HEK293 (cell line): ENCODE results near the gene RPL35.

Experiments
- KLF16 ChIP-seq: fragments of 450-650 bp; formaldehyde crosslinking; IDR thresholded peaks from 2 replicates; pipeline ENCODE4 v1.5.1; 2017; ENCODE audit warnings: missing biosample characterization, missing genetic modification characterization
- ZBTB1 ChIP-seq: fragments of 450-650 bp; formaldehyde crosslinking; IDR thresholded peaks from 2 replicates; pipeline ENCODE4 v1.5.1; 2016; ENCODE audit warnings: missing biosample characterization, missing genetic modification characterization
- ZNF114 ChIP-seq: fragments of 450-650 bp; formaldehyde crosslinking; IDR thresholded peaks from 2 replicates; pipeline ENCODE4 v1.5.0; 2017; ENCODE audit warnings: missing biosample characterization, missing genetic modification characterization
- ZNF423 ChIP-seq: fragments of 450-650 bp; formaldehyde crosslinking; IDR thresholded peaks from 2 replicates; pipeline ENCODE4 v1.5.1; 2016; ENCODE audit warnings: missing biosample characterization, missing genetic modification characterization
- ZNF677 ChIP-seq: fragments of 450-650 bp; IDR thresholded peaks from 2 replicates; pipeline ENCODE4 v1.5.0; 2018; ENCODE audit warnings: missing biosample characterization, mild to moderate bottlenecking, missing genetic modification characterization, moderate library complexity
- TF ChIP-seq, protein P1 (sequence below): fragments of 450-650 bp; formaldehyde crosslinking; IDR thresholded peaks from 2 replicates; pipeline ENCODE4 v1.5.1; 2016; ENCODE audit warnings: missing biosample characterization, missing genetic modification characterization
- TF ChIP-seq, protein P2 (sequence below): fragments of 450-650 bp; formaldehyde crosslinking; IDR thresholded peaks from 2 replicates; pipeline ENCODE4 v1.5.1; 2016; ENCODE audit warnings: missing biosample characterization, missing genetic modification characterization
- TF ChIP-seq, protein P3 (sequence below): fragments of 450-650 bp; IDR thresholded peaks from 2 replicates; pipeline ENCODE4 v1.5.1; 2018; ENCODE audit warnings: missing biosample characterization, mild to moderate bottlenecking, missing genetic modification characterization
- TF ChIP-seq, protein P4 (sequence below): fragments of 450-650 bp; formaldehyde crosslinking; IDR thresholded peaks from 2 replicates; pipeline ENCODE4; 2016; ENCODE audit warnings: missing biosample characterization, missing genetic modification characterization
- TF ChIP-seq, protein P5 (sequence below): fragments of 450-650 bp; formaldehyde crosslinking; IDR thresholded peaks from 2 replicates; pipeline ENCODE4 v1.5.1; 2017; ENCODE audit warnings: missing biosample characterization, missing genetic modification characterization
- TF ChIP-seq, protein P6 (sequence below): fragments of 450-650 bp; formaldehyde crosslinking; IDR thresholded peaks from 2 replicates; pipeline ENCODE4 v1.5.1; 2016; ENCODE audit warnings: missing biosample characterization, missing genetic modification characterization

DNA sequence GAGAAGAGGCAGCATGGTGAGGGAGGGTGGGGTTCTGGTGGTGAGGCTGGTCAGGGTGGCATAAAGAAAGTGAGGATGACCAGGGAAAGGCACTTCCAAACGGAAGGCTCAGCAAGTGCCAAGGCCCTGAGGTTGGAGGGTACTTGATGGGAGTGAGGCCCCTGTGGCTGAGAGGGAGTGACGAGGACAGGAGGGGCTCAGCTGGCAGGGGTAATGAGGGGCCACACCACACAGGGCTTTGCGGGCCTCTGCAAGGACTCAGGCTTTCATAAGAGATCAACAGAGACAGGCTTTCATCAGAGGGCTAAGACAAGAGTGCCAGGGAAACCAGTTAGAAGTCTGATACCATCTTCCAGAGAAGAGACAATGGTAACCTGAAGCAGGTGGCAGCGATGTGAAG lies 23.8 kb upstream of the RPL35 start:
- TF ChIP-seq, protein P1, sequence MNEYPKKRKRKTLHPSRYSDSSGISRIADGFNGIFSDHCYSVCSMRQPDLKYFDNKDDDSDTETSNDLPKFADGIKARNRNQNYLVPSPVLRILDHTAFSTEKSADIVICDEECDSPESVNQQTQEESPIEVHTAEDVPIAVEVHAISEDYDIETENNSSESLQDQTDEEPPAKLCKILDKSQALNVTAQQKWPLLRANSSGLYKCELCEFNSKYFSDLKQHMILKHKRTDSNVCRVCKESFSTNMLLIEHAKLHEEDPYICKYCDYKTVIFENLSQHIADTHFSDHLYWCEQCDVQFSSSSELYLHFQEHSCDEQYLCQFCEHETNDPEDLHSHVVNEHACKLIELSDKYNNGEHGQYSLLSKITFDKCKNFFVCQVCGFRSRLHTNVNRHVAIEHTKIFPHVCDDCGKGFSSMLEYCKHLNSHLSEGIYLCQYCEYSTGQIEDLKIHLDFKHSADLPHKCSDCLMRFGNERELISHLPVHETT (tag by site-specific recombination), result no peak
- TF ChIP-seq, protein P2, sequence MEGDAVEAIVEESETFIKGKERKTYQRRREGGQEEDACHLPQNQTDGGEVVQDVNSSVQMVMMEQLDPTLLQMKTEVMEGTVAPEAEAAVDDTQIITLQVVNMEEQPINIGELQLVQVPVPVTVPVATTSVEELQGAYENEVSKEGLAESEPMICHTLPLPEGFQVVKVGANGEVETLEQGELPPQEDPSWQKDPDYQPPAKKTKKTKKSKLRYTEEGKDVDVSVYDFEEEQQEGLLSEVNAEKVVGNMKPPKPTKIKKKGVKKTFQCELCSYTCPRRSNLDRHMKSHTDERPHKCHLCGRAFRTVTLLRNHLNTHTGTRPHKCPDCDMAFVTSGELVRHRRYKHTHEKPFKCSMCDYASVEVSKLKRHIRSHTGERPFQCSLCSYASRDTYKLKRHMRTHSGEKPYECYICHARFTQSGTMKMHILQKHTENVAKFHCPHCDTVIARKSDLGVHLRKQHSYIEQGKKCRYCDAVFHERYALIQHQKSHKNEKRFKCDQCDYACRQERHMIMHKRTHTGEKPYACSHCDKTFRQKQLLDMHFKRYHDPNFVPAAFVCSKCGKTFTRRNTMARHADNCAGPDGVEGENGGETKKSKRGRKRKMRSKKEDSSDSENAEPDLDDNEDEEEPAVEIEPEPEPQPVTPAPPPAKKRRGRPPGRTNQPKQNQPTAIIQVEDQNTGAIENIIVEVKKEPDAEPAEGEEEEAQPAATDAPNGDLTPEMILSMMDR (tag by site-specific recombination), result no peak
- no peak for TF ChIP-seq ZNF114 (tag by site-specific recombination)
- no peak for TF ChIP-seq ZNF423 (tag by site-specific recombination)
- TF ChIP-seq, protein P3, sequence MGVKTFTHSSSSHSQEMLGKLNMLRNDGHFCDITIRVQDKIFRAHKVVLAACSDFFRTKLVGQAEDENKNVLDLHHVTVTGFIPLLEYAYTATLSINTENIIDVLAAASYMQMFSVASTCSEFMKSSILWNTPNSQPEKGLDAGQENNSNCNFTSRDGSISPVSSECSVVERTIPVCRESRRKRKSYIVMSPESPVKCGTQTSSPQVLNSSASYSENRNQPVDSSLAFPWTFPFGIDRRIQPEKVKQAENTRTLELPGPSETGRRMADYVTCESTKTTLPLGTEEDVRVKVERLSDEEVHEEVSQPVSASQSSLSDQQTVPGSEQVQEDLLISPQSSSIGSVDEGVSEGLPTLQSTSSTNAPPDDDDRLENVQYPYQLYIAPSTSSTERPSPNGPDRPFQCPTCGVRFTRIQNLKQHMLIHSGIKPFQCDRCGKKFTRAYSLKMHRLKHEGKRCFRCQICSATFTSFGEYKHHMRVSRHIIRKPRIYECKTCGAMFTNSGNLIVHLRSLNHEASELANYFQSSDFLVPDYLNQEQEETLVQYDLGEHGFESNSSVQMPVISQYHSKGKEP (tag by site-specific recombination), result no peak
- no peak for TF ChIP-seq ZNF677 (tag by site-specific recombination)
- TF ChIP-seq, protein P4, sequence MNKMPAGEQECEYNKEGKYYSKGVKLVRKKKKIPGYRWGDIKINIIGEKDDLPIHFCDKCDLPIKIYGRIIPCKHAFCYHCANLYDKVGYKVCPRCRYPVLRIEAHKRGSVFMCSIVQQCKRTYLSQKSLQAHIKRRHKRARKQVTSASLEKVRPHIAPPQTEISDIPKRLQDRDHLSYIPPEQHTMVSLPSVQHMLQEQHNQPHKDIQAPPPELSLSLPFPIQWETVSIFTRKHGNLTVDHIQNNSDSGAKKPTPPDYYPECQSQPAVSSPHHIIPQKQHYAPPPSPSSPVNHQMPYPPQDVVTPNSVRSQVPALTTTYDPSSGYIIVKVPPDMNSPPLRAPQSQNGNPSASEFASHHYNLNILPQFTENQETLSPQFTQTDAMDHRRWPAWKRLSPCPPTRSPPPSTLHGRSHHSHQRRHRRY (tag by site-specific recombination), result no peak
- TF ChIP-seq KLF16 (tag by site-specific recombination), result no peak
- TF ChIP-seq, protein P5, sequence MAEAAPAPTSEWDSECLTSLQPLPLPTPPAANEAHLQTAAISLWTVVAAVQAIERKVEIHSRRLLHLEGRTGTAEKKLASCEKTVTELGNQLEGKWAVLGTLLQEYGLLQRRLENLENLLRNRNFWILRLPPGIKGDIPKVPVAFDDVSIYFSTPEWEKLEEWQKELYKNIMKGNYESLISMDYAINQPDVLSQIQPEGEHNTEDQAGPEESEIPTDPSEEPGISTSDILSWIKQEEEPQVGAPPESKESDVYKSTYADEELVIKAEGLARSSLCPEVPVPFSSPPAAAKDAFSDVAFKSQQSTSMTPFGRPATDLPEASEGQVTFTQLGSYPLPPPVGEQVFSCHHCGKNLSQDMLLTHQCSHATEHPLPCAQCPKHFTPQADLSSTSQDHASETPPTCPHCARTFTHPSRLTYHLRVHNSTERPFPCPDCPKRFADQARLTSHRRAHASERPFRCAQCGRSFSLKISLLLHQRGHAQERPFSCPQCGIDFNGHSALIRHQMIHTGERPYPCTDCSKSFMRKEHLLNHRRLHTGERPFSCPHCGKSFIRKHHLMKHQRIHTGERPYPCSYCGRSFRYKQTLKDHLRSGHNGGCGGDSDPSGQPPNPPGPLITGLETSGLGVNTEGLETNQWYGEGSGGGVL (tag by site-specific recombination), result no peak
- TF ChIP-seq, protein P6, sequence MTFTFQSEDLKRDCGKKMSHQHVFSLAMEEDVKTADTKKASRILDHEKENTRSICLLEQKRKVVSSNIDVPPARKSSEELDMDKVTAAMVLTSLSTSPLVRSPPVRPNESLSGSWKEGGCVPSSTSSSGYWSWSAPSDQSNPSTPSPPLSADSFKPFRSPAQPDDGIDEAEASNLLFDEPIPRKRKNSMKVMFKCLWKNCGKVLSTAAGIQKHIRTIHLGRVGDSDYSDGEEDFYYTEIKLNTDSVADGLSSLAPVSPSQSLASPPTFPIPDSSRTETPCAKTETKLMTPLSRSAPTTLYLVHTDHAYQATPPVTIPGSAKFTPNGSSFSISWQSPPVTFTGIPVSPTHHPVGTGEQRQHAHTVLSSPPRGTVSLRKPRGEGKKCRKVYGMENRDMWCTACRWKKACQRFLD, result no peak
- TF ChIP-seq ZBTB1, result no peak
